Right lobe of liver (tissue), 4 donors: ENCODE results near the gene GUK1.

ENCODE experiments used
- CTCF ChIP-seq, 4 donors: fragments of 200-600 bp in 3 of 4; fragments of 450-650 bp in 1 of 4; IDR thresholded peaks; one replicate each; pipeline versions ENCODE4 v1.5.1 to v1.8.0; 2016 to 2022; ENCODE audit warnings: antibody characterized with exemption in 4 of 4, mild to moderate bottlenecking in 2 of 4
- POLR2A ChIP-seq: fragments of 450-650 bp; IDR thresholded peaks from one replicate; pipeline ENCODE4 v1.6.1; 2017; ENCODE audit warnings: antibody characterized with exemption, mild to moderate bottlenecking
- donor health status: DM: no; HTN: no; CAD: no.
- donor health status: DM: no; HTN: no; CAD: no.
- donor health status: DM: no; HTN: yes; CAD: no.

GRCh38 chr1:228164561-228165371 is 24.7 kb downstream of the GUK1 start:
- TF ChIP-seq CTCF (IDR thresholded peaks at IDR 0.05) (no peak), POLR2A (no peak)
